ENCODE measurements around the gene FAM3C.
A peak's percentile ranks its signal among the peaks of the same experiment; 100 is the strongest.

FAM3C gene

DNA sequence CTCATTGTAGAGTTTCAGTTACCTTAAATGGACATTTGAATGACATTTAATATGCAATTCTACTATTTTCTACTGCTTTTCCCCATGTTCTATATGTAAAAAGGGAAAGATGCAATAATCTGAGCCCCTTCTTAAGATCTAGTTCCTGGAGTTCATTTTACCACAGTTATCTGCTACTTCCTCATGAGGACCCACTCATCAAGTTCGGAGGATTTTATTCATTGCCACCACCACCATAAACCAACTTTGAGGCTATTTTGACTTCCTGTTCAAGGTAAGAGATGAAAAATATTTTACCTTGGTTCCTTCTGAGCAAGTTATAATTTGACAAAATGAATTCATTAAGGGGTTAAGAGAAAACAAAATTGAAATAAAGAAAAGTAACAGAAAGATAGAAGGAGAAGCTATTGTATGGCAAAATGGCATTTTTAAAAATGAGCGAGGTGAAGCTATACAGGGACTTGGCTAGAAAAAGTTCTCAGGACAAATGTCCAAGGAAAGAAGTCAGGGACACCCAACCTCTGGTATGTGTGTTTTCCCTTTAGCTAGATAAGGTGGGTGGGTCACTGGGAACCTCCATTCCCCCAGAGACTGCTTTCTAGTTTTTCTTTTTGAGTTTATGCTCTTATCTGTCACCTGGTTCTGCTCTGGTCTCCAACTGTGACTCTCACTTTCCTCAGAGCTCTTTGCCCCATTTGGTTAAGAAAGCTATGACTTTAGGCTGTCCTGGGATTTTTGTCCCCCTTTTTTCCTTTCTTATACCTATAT is 14.9 kb upstream of the FAM3C start:
- WGBS (ENCODE audit: insufficient coverage), result 100% methylated on average over 1 of the region's 2 CpGs
- ChIA-PET POLR2A (no interaction called here), CTCF (no interaction called here)
- H3K9me3 ChIP-seq (ENCODE audit: control extremely low read depth in 1 of 5, control insufficient read depth in 4 of 5, insufficient read depth in 2 of 5, low read depth in 1 of 5, low read length in 4 of 5), result no peaks in the 10 kb centered on the region
- H3K4me3 ChIP-seq (ENCODE audit: control insufficient read depth in 1 of 7, extremely low read depth in 1 of 7, insufficient read depth in 4 of 7, low read depth in 2 of 7, low read length in 6 of 7), result no peak overlapping the region
- H3K4me1 ChIP-seq (ENCODE audit: control extremely low read depth in 1 of 4, control insufficient read depth in 4 of 4, insufficient read depth in 4 of 4, low read length in 3 of 4), result no peaks in the 10 kb centered on the region
- peaks cover 0 to 2% (median 0%) of the 10 kb centered on the region in 5 experiments for H3K27me3 ChIP-seq (replicated peaks in 2 of 5; ENCODE audit: control insufficient read depth in 4 of 5, insufficient read depth in 5 of 5, low read length in 4 of 5)
- H3K36me3 ChIP-seq (ENCODE audit: control insufficient read depth in 4 of 4, insufficient read depth in 4 of 4, low read length in 3 of 4), result no peaks in the 10 kb centered on the region
- no peak for DNase-seq
- no peak overlapping the region for H3K27ac ChIP-seq (ENCODE audit: insufficient read depth in 1 of 2, low read depth in 1 of 2, low read length in 2 of 2, poor library complexity in 1 of 2, severe bottlenecking in 2 of 2)

- Histone ChIP-seq H3K27me3 (replicated peaks in 2 of 5; ENCODE audit: control insufficient read depth in 4 of 5, insufficient read depth in 5 of 5, low read length in 4 of 5) (peaks cover 0 to 2% (median 0%) of the 10 kb centered on the region in 5 experiments), H3K27ac (ENCODE audit: insufficient read depth in 1 of 2, low read depth in 1 of 2, low read length in 2 of 2, poor library complexity in 1 of 2, severe bottlenecking in 2 of 2) (no peak overlapping the region), H3K4me1 (ENCODE audit: control extremely low read depth in 1 of 4, control insufficient read depth in 4 of 4, insufficient read depth in 4 of 4, low read length in 3 of 4) (no peaks in the 10 kb centered on the region), H3K4me3 (ENCODE audit: control insufficient read depth in 1 of 7, extremely low read depth in 1 of 7, insufficient read depth in 4 of 7, low read depth in 2 of 7, low read length in 6 of 7) (no peak overlapping the region), H3K36me3 (ENCODE audit: control insufficient read depth in 4 of 4, insufficient read depth in 4 of 4, low read length in 3 of 4) (no peaks in the 10 kb centered on the region), H3K9me3 (ENCODE audit: control extremely low read depth in 1 of 5, control insufficient read depth in 4 of 5, insufficient read depth in 2 of 5, low read depth in 1 of 5, low read length in 4 of 5) (no peaks in the 10 kb centered on the region)
- POLR2A ChIA-PET, result interaction anchor here (0.5 kb wide), 1 partner anchor 1168 kb away, joined by 3 read pairs; no protein-coding TSS in a partner anchor
- DNase-seq, result no peak
- WGBS (ENCODE audit: insufficient coverage), result 100% methylated on average over 1 of the region's 2 CpGs
- CTCF ChIA-PET, result interaction anchor here (0.7 to 1.8 kb wide), 3 partner anchors 9 to 40 kb away, joined by 3 to 9 read pairs (median 6); partner anchors contain the start of gene FAM3C
Observed at GRCh38 chr7:121406944-121407343, 10.8 kb upstream of the FAM3C start.

GRCh38 chr7:121406461-121406860 is 10.4 kb upstream of the FAM3C start:
- CTCF ChIA-PET, result interaction anchor here (0.7 to 1.8 kb wide), 3 partner anchors 9 to 39 kb away, joined by 3 to 9 read pairs (median 6); partner anchors contain the start of gene FAM3C
- no peak for DNase-seq
- Histone ChIP-seq H3K4me1 (ENCODE audit: control extremely low read depth in 1 of 4, control insufficient read depth in 4 of 4, insufficient read depth in 4 of 4, low read length in 3 of 4) (no peaks in the 10 kb centered on the region), H3K4me3 (ENCODE audit: control insufficient read depth in 1 of 7, extremely low read depth in 1 of 7, insufficient read depth in 4 of 7, low read depth in 2 of 7, low read length in 6 of 7) (no peak overlapping the region), H3K27me3 (replicated peaks in 2 of 5; ENCODE audit: control insufficient read depth in 4 of 5, insufficient read depth in 5 of 5, low read length in 4 of 5) (peaks cover 0 to 2% (median 0%) of the 10 kb centered on the region in 5 experiments), H3K9me3 (ENCODE audit: control extremely low read depth in 1 of 5, control insufficient read depth in 4 of 5, insufficient read depth in 2 of 5, low read depth in 1 of 5, low read length in 4 of 5) (no peaks in the 10 kb centered on the region), H3K27ac (ENCODE audit: insufficient read depth in 1 of 2, low read depth in 1 of 2, low read length in 2 of 2, poor library complexity in 1 of 2, severe bottlenecking in 2 of 2) (no peak overlapping the region), H3K36me3 (ENCODE audit: control insufficient read depth in 4 of 4, insufficient read depth in 4 of 4, low read length in 3 of 4) (no peaks in the 10 kb centered on the region)
- WGBS (ENCODE audit: insufficient coverage), result 100% methylated on average over 1 of the region's 5 CpGs
- POLR2A ChIA-PET, result interaction anchor here (0.5 kb wide), 1 partner anchor 1169 kb away, joined by 3 read pairs; no protein-coding TSS in a partner anchor

DNA sequence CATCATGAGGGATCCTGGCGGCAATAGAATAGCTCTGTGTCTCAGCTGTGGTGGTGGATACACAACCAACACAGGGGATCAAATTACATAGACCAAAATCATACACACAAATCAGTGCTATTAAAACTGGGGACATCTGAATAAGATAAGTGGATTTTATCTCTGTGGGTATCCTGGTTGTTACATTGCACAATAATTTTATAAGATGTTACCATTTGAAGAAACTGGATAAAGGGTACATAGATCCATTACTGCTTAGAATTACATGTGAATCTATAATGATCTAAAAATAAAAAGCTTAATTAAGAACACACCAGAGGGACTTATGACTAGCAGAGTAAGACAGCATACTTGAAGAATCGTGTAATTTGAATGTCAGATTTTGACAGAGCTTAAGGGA is 8.2 kb upstream of the FAM3C start:
- H3K36me3 ChIP-seq (ENCODE audit: control insufficient read depth in 4 of 4, insufficient read depth in 4 of 4, low read length in 3 of 4), result no peaks in the 10 kb centered on the region
- H3K9me3 ChIP-seq (ENCODE audit: control extremely low read depth in 1 of 5, control insufficient read depth in 4 of 5, insufficient read depth in 2 of 5, low read depth in 1 of 5, low read length in 4 of 5), result no peaks in the 10 kb centered on the region
- DNase-seq, result no peak
- no peak overlapping the region for H3K27ac ChIP-seq (ENCODE audit: insufficient read depth in 1 of 2, low read depth in 1 of 2, low read length in 2 of 2, poor library complexity in 1 of 2, severe bottlenecking in 2 of 2)
- WGBS (ENCODE audit: insufficient coverage), result no CpG with 5 or more reads among the region's 2 CpGs
- no peaks in the 10 kb centered on the region for H3K27me3 ChIP-seq (replicated peaks in 2 of 5; ENCODE audit: control insufficient read depth in 4 of 5, insufficient read depth in 5 of 5, low read length in 4 of 5)
- H3K4me3 ChIP-seq (ENCODE audit: control insufficient read depth in 1 of 7, extremely low read depth in 1 of 7, insufficient read depth in 4 of 7, low read depth in 2 of 7, low read length in 6 of 7), result no peak overlapping the region
- ChIA-PET CTCF (interaction anchor here (1.0 kb wide), 1 partner anchor 38 kb away, joined by 3 read pairs; no protein-coding TSS in a partner anchor), POLR2A (no interaction called here)
- H3K4me1 ChIP-seq (ENCODE audit: control extremely low read depth in 1 of 4, control insufficient read depth in 4 of 4, insufficient read depth in 4 of 4, low read length in 3 of 4), result no peaks in the 10 kb centered on the region

DNA sequence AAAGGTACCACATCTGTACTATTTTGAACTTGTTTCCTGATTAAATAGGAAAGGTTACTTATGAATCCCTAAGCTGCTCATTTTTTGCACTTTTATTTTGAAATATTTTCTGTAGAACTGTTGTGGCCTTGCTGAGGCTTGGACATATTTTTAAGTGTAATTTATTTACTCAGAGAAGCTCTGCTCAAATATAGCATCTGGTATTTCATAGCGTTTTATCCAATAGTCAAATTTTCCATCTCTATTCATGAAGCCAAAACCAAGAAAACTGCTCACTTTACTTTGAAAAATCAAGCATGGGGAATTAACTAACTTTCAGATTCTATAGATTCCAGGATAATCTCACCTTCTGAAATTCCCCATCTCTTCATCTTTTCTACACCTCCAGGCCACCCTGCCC is 6.6 kb upstream of the FAM3C start:
- ChIA-PET CTCF (no interaction called here), POLR2A (no interaction called here)
- Histone ChIP-seq H3K4me1 (ENCODE audit: control extremely low read depth in 1 of 4, control insufficient read depth in 4 of 4, insufficient read depth in 4 of 4, low read length in 3 of 4) (no peaks in the 10 kb centered on the region), H3K4me3 (ENCODE audit: control insufficient read depth in 1 of 7, extremely low read depth in 1 of 7, insufficient read depth in 4 of 7, low read depth in 2 of 7, low read length in 6 of 7) (no peak overlapping the region), H3K9me3 (ENCODE audit: control extremely low read depth in 1 of 5, control insufficient read depth in 4 of 5, insufficient read depth in 2 of 5, low read depth in 1 of 5, low read length in 4 of 5) (no peaks in the 10 kb centered on the region), H3K27me3 (replicated peaks in 2 of 5; ENCODE audit: control insufficient read depth in 4 of 5, insufficient read depth in 5 of 5, low read length in 4 of 5) (no peaks in the 10 kb centered on the region), H3K36me3 (ENCODE audit: control insufficient read depth in 4 of 4, insufficient read depth in 4 of 4, low read length in 3 of 4) (no peaks in the 10 kb centered on the region), H3K27ac (ENCODE audit: insufficient read depth in 1 of 2, low read depth in 1 of 2, low read length in 2 of 2, poor library complexity in 1 of 2, severe bottlenecking in 2 of 2) (no peak overlapping the region)
- DNase-seq, result no peak
- WGBS (ENCODE audit: insufficient coverage), result 100% methylated on average over 1 of the region's 1 CpG

- no peak for DNase-seq
- POLR2A ChIA-PET, result no interaction called here
Observed at GRCh38 chr7:121401896-121402295, 5.8 kb upstream of the FAM3C start.

DNA sequence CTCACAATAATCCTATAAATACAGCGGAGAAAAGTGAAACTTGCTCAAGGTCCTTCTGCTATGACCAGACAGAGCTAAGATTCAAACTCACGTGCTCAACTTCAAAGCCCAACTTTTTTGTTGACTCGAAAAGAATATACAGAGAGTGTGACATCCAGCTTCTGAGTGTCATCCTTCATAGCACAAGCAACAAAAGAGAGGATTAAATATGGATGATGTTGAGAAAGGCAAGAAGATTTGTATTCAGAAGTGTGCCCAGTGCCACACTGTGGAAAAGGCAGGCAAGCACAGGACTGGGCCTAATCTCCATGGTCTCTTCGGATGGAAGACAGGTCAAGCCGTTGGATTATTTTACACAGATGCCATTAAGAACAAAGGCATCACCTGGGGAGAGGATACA is 2.1 kb upstream of the FAM3C start:
- Histone ChIP-seq H3K27me3 (replicated peaks in 2 of 5; ENCODE audit: control insufficient read depth in 4 of 5, insufficient read depth in 5 of 5, low read length in 4 of 5) (no peaks in the 10 kb centered on the region), H3K4me1 (ENCODE audit: control extremely low read depth in 1 of 4, control insufficient read depth in 4 of 4, insufficient read depth in 4 of 4, low read length in 3 of 4) (peaks cover 3 to 9% (median 4%) of the 10 kb centered on the region in 4 experiments), H3K4me3 (ENCODE audit: control insufficient read depth in 1 of 7, extremely low read depth in 1 of 7, insufficient read depth in 4 of 7, low read depth in 2 of 7, low read length in 6 of 7) (no peak overlapping the region), H3K36me3 (ENCODE audit: control insufficient read depth in 4 of 4, insufficient read depth in 4 of 4, low read length in 3 of 4) (no peaks in the 10 kb centered on the region), H3K27ac (ENCODE audit: insufficient read depth in 1 of 2, low read depth in 1 of 2, low read length in 2 of 2, poor library complexity in 1 of 2, severe bottlenecking in 2 of 2) (no peak overlapping the region), H3K9me3 (ENCODE audit: control extremely low read depth in 1 of 5, control insufficient read depth in 4 of 5, insufficient read depth in 2 of 5, low read depth in 1 of 5, low read length in 4 of 5) (no peaks in the 10 kb centered on the region)
- WGBS (ENCODE audit: insufficient coverage), result 97% methylated on average over 5 of the region's 5 CpGs
- DNase-seq, result peak in 2 of 3 donors; percentile 32 to 34
- ChIA-PET CTCF (interaction anchor here (0.9 to 6.2 kb wide), 10 partner anchors 10 to 409 kb away, joined by 3 to 92 read pairs (median 5); no protein-coding TSS in a partner anchor), POLR2A (interaction anchor here (0.6 kb wide), 1 partner anchor 24 kb away, joined by 3 read pairs; no protein-coding TSS in a partner anchor)

More at GRCh38 chr7:121401896-121402295, 5.8 kb upstream of the FAM3C start:
- Histone ChIP-seq H3K27me3 (replicated peaks in 2 of 5; ENCODE audit: control insufficient read depth in 4 of 5, insufficient read depth in 5 of 5, low read length in 4 of 5) (no peaks in the 10 kb centered on the region), H3K4me3 (ENCODE audit: control insufficient read depth in 1 of 7, extremely low read depth in 1 of 7, insufficient read depth in 4 of 7, low read depth in 2 of 7, low read length in 6 of 7) (no peak overlapping the region), H3K9me3 (ENCODE audit: control extremely low read depth in 1 of 5, control insufficient read depth in 4 of 5, insufficient read depth in 2 of 5, low read depth in 1 of 5, low read length in 4 of 5) (no peaks in the 10 kb centered on the region), H3K27ac (ENCODE audit: insufficient read depth in 1 of 2, low read depth in 1 of 2, low read length in 2 of 2, poor library complexity in 1 of 2, severe bottlenecking in 2 of 2) (no peak overlapping the region), H3K4me1 (ENCODE audit: control extremely low read depth in 1 of 4, control insufficient read depth in 4 of 4, insufficient read depth in 4 of 4, low read length in 3 of 4) (no peaks in the 10 kb centered on the region), H3K36me3 (ENCODE audit: control insufficient read depth in 4 of 4, insufficient read depth in 4 of 4, low read length in 3 of 4) (no peaks in the 10 kb centered on the region)
- WGBS (ENCODE audit: insufficient coverage), result no CpG with 5 or more reads among the region's 3 CpGs
- CTCF ChIA-PET, result no interaction called here
